NB4 (cell line): ENCODE results near the gene PLA2G2A.

Experiments
- CTCF ChIP-seq: IDR thresholded peaks from one replicate; pipeline ENCODE4 v1.5.1; 2012; ENCODE audit warnings: low read depth, low read length
- MAX ChIP-seq: IDR thresholded peaks from 2 replicates; pipeline ENCODE4 v1.6.1; 2011; ENCODE audit warnings: low read depth, low read length
- MYC ChIP-seq: IDR thresholded peaks from 2 replicates; pipeline ENCODE4 v1.6.1; 2011; ENCODE audit warnings: low read depth, low read length
- POLR2A ChIP-seq: IDR thresholded peaks from 2 replicates; pipeline ENCODE4 v1.6.1; 2011; ENCODE audit warnings: mild to moderate bottlenecking; ENCODE audit not compliant: insufficient read length; ENCODE audit errors: extremely low read depth

- TF ChIP-seq MYC (no peak), CTCF (no peak), POLR2A (no peak), MAX (no peak)
Measured at GRCh38 chr1:19936061-19936750, 43.2 kb downstream of the PLA2G2A start.
